Testis (tissue), 2 donors: ENCODE measurements around the gene EGFL8.

Source experiments
- CTCF ChIP-seq, 3 experiments: fragments of 450-650 bp in 2 of 3; fragments of 200-600 bp in 1 of 3; sonication (generic) in 1 of 3; IDR thresholded peaks; one replicate each; pipeline ENCODE4 v1.5.1; 2016 to 2019; ENCODE audit warnings: antibody characterized with exemption in 3 of 3, mild to moderate bottlenecking in 2 of 3, moderate library complexity in 1 of 3
- POLR2A ChIP-seq: fragments of 450-650 bp; IDR thresholded peaks from one replicate; pipeline ENCODE4 v1.6.1; 2017; ENCODE audit warnings: antibody characterized with exemption, mild to moderate bottlenecking, moderate library complexity

- TF ChIP-seq CTCF (IDR thresholded peaks at IDR 0.05): no peak
- no peak for TF ChIP-seq POLR2A
These were observed 44.6 kb downstream of the EGFL8 start for GRCh38 chr6:32208996-32209395.
